Liver (tissue), 9 donors: ENCODE measurements around the gene NUBPL. TPM values are rescaled to one million over a fixed set of nuclear protein-coding genes. Genes with fewer than 3 reads are reported as not detected.

Experiments
- DNase-seq: peaks from one replicate; pipeline ENCODE4 v3.0.0-alpha.2; 2017; ENCODE audit warnings: low spot score
- H3K27ac ChIP-seq, 2 donors: one replicate each; pipeline ENCODE4 v1.7.0; 2013; ENCODE audit warnings: inconsistent platforms in 2 of 2, low read length in 2 of 2, control low read depth in 1 of 2, low read depth in 1 of 2, mild to moderate bottlenecking in 1 of 2
- H3K27me3 ChIP-seq, 4 donors: one replicate each; pipeline versions ENCODE4 v1.6.1 to v1.7.0; 2013; ENCODE audit warnings: low read length in 3 of 4, inconsistent platforms in 1 of 4, mild to moderate bottlenecking in 1 of 4, moderate library complexity in 1 of 4; ENCODE audit not compliant: control insufficient read depth in 4 of 4, insufficient read depth in 4 of 4
- H3K36me3 ChIP-seq, 4 donors: one replicate each; pipeline versions ENCODE4 v1.6.1 to v1.7.0; 2013; ENCODE audit warnings: low read length in 3 of 4, mild to moderate bottlenecking in 3 of 4, low read depth in 1 of 4, moderate library complexity in 1 of 4; ENCODE audit not compliant: control insufficient read depth in 4 of 4, insufficient read depth in 3 of 4
- H3K4me1 ChIP-seq, 4 donors: one replicate each; pipeline versions ENCODE4 v1.6.1 to v1.7.0; 2013; ENCODE audit warnings: low read length in 3 of 4, mild to moderate bottlenecking in 3 of 4, moderate library complexity in 1 of 4; ENCODE audit not compliant: control insufficient read depth in 4 of 4, insufficient read depth in 4 of 4
- H3K4me3 ChIP-seq, 3 donors: one replicate each; pipeline versions ENCODE4 v1.6.1 to v1.7.0; 2013; ENCODE audit warnings: low read length in 3 of 3, control low read depth in 1 of 3, low read depth in 1 of 3, mild to moderate bottlenecking in 1 of 3
- H3K9ac ChIP-seq, 2 donors: one replicate each; pipeline ENCODE4 v1.7.0; 2013; ENCODE audit warnings: low read length in 2 of 2, mild to moderate bottlenecking in 2 of 2, moderate library complexity in 2 of 2, control low read depth in 1 of 2, low read depth in 1 of 2
- H3K9me3 ChIP-seq, 4 donors: one replicate each; pipeline versions ENCODE4 v1.6.1 to v1.7.0; 2013; ENCODE audit warnings: low read length in 3 of 4; ENCODE audit not compliant: control insufficient read depth in 4 of 4
- EGR1 ChIP-seq, 2 donors: IDR thresholded peaks; 2 replicates each; pipeline ENCODE4 v1.6.1; 2016 to 2018; ENCODE audit warnings: antibody characterized with exemption in 2 of 2, low read depth in 2 of 2
- FOXA1 ChIP-seq: IDR thresholded peaks from 2 replicates; pipeline ENCODE4 v1.6.1; 2016; ENCODE audit warnings: antibody characterized with exemption
- FOXA2 ChIP-seq: IDR thresholded peaks from 2 replicates; pipeline ENCODE4 v1.6.1; 2016; ENCODE audit warnings: antibody characterized with exemption
- HNF4A ChIP-seq, 2 donors: conservative IDR thresholded peaks; 2 replicates each; pipeline ENCODE4 v1.6.1; 2016; ENCODE audit warnings: antibody characterized with exemption in 2 of 2, mild to moderate bottlenecking in 2 of 2
- HNF4G ChIP-seq: IDR thresholded peaks from 2 replicates; pipeline ENCODE4 v1.6.1; 2016; ENCODE audit warnings: antibody characterized with exemption
- JUND ChIP-seq, 2 donors: IDR thresholded peaks; 2 replicates each; pipeline ENCODE4 v1.6.1; 2016; ENCODE audit warnings: antibody characterized with exemption in 2 of 2
- NR2F2 ChIP-seq: IDR thresholded peaks from 2 replicates; pipeline ENCODE4 v1.6.1; 2016; ENCODE audit warnings: antibody characterized with exemption
- RAD21 ChIP-seq, 2 donors: IDR thresholded peaks; 2 replicates each; pipeline ENCODE4 v1.6.1; 2016; ENCODE audit warnings: antibody characterized with exemption in 2 of 2, mild to moderate bottlenecking in 2 of 2
- RXRA ChIP-seq, 2 donors: IDR thresholded peaks; 2 replicates each; pipeline ENCODE4 v1.6.1; 2017 to 2018; ENCODE audit warnings: antibody characterized with exemption in 2 of 2, mild to moderate bottlenecking in 1 of 2
- SP1 ChIP-seq: IDR thresholded peaks from 2 replicates; pipeline ENCODE4 v1.6.1; 2018; ENCODE audit warnings: antibody characterized with exemption, mild to moderate bottlenecking
- TAF1 ChIP-seq: conservative IDR thresholded peaks from 2 replicates; pipeline ENCODE4 v1.6.1; 2016; ENCODE audit warnings: antibody characterized with exemption, mild to moderate bottlenecking
- YY1 ChIP-seq: IDR thresholded peaks from 2 replicates; pipeline ENCODE4 v1.6.1; 2016; ENCODE audit warnings: antibody characterized with exemption, mild to moderate bottlenecking
- WGBS: extraction: QIAGEN DNeasy Blood & Tissue Kit; methylation state at CpG from one replicate; pipeline ENCODE4 v1.1.7; 2013; 5-methylcytosine and 5-hydroxymethylcytosine counted together
- polyA plus RNA-seq, 2 donors: library from polyadenylated mRNA; stranded (reverse) in 1 of 2; unstranded in 1 of 2; fragments of 200-250 nt in 1 of 2; fragments of >200 nt in 1 of 2; fragmentation: Nextera tagmentation in 1 of 2; extraction: Ambion mirVana in 1 of 2; gene quantifications; one replicate each; pipeline versions ENCODE4 v1.2.1 to v1.2.3, GENCODE V29; 2013 to 2015
- total RNA-seq, 2 donors: library from RNA; depleted of rRNA; stranded (reverse); fragments of >200 nt; gene quantifications; one replicate each; pipeline ENCODE4 v1.2.3, GENCODE V29; 2014
- TF ChIP-seq, protein P1 (sequence below): fragments of 150-350 bp; IDR thresholded peaks from 2 replicates; pipeline ENCODE4 v1.5.1; 2017; ENCODE audit warnings: improper control_type of control experiment, low read depth, low read length; ENCODE audit not compliant: missing input control
- TF ChIP-seq, protein P2 (sequence below): IDR thresholded peaks from 2 replicates; pipeline ENCODE4 v1.6.1; 2016; ENCODE audit warnings: antibody characterized with exemption
- TF ChIP-seq, protein P3 (sequence below): IDR thresholded peaks from 2 replicates; pipeline ENCODE4 v1.6.1; 2016; ENCODE audit warnings: antibody characterized with exemption, mild to moderate bottlenecking
- TF ChIP-seq, protein P4 (sequence below): IDR thresholded peaks from 2 replicates; pipeline ENCODE4 v1.6.1; 2016; ENCODE audit warnings: antibody characterized with exemption
- TF ChIP-seq, protein P5 (sequence below): IDR thresholded peaks from 2 replicates; pipeline ENCODE4 v1.6.1; 2016; ENCODE audit warnings: antibody characterized with exemption
- donor health status: healthy.
- donor health status: healthy.
- donor health status: healthy.
- donor health status: healthy.
- donor health status: healthy.

The NUBPL gene
- total and polyA plus RNA-seq, 4 donors: 4.2 to 9.3 (median 6.7) TPM

DNA sequence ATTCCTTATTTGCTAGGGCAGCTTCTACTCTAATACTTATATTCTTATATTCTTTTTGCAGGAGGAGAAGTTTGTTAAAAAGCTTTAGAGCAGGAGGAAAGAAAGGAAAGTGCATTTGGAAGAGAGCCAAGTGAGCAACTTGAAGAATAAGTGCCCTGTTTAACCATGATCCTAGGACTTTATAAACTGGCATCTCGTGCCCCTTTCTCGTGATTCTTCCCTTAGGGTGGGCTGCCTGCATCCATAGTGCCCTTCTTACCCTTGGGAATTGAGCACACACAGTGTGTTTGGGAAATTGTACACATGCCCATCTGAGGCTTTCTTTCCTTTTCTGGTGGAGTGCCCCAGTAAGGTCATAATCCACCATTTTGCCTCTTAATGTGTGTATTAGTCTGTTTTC is 141.9 kb downstream of the NUBPL start:
- Histone ChIP-seq H3K36me3 (peaks cover 0 to 3% (median under 1%) of the 10 kb centered on the region in 4 donors), H3K4me3 (no peak overlapping the region), H3K4me1 (peaks cover 0 to 8% (median 0%) of the 10 kb centered on the region in 4 donors), H3K9me3 (no peaks in the 10 kb centered on the region), H3K27me3 (no peaks in the 10 kb centered on the region), H3K27ac (no peak overlapping the region), H3K9ac (no peak overlapping the region)
- 90% methylated on average over 2 of the region's 2 CpGs for WGBS
- TF ChIP-seq, protein P1, sequence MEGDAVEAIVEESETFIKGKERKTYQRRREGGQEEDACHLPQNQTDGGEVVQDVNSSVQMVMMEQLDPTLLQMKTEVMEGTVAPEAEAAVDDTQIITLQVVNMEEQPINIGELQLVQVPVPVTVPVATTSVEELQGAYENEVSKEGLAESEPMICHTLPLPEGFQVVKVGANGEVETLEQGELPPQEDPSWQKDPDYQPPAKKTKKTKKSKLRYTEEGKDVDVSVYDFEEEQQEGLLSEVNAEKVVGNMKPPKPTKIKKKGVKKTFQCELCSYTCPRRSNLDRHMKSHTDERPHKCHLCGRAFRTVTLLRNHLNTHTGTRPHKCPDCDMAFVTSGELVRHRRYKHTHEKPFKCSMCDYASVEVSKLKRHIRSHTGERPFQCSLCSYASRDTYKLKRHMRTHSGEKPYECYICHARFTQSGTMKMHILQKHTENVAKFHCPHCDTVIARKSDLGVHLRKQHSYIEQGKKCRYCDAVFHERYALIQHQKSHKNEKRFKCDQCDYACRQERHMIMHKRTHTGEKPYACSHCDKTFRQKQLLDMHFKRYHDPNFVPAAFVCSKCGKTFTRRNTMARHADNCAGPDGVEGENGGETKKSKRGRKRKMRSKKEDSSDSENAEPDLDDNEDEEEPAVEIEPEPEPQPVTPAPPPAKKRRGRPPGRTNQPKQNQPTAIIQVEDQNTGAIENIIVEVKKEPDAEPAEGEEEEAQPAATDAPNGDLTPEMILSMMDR: no peak
- TF ChIP-seq FOXA1 (no peak), FOXA2 (no peak), YY1 (no peak)
- TF ChIP-seq, protein P2, sequence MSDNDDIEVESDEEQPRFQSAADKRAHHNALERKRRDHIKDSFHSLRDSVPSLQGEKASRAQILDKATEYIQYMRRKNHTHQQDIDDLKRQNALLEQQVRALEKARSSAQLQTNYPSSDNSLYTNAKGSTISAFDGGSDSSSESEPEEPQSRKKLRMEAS: no peak
- TF ChIP-seq, protein P3, sequence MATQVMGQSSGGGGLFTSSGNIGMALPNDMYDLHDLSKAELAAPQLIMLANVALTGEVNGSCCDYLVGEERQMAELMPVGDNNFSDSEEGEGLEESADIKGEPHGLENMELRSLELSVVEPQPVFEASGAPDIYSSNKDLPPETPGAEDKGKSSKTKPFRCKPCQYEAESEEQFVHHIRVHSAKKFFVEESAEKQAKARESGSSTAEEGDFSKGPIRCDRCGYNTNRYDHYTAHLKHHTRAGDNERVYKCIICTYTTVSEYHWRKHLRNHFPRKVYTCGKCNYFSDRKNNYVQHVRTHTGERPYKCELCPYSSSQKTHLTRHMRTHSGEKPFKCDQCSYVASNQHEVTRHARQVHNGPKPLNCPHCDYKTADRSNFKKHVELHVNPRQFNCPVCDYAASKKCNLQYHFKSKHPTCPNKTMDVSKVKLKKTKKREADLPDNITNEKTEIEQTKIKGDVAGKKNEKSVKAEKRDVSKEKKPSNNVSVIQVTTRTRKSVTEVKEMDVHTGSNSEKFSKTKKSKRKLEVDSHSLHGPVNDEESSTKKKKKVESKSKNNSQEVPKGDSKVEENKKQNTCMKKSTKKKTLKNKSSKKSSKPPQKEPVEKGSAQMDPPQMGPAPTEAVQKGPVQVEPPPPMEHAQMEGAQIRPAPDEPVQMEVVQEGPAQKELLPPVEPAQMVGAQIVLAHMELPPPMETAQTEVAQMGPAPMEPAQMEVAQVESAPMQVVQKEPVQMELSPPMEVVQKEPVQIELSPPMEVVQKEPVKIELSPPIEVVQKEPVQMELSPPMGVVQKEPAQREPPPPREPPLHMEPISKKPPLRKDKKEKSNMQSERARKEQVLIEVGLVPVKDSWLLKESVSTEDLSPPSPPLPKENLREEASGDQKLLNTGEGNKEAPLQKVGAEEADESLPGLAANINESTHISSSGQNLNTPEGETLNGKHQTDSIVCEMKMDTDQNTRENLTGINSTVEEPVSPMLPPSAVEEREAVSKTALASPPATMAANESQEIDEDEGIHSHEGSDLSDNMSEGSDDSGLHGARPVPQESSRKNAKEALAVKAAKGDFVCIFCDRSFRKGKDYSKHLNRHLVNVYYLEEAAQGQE: no peak
- DNase-seq: no peak

DNA sequence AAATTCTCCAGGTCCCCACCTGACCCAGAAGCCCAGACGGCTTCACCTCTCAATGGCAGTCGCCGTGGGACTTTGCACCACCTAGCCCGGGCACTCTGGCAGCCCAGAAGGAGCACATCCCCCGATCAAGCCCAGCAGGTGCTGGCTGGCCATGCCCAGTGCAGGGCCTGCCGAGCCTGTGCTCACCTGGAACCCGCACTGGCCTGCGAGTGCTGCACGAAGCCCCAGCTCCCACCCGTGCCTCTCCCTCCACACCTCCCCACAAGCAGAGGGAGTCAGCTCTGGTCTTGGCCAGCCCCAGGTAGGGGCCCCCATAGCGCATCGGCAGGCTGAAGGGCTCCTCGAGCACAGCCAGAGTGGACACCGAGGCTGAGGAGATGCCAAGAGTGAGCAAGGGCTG is 144.5 kb downstream of the NUBPL start:
- Histone ChIP-seq H3K27me3 (no peaks in the 10 kb centered on the region), H3K4me1 (peaks cover 0 to 14% (median 0%) of the 10 kb centered on the region in 4 donors), H3K4me3 (no peak overlapping the region), H3K9ac (no peak overlapping the region), H3K9me3 (no peaks in the 10 kb centered on the region), H3K36me3 (peaks cover 0 to 3% (median under 1%) of the 10 kb centered on the region in 4 donors), H3K27ac (no peak overlapping the region)
- 83% methylated on average over 14 of the region's 14 CpGs for WGBS
- no peak for TF ChIP-seq HNF4A (conservative IDR thresholded peaks at IDR 0.05)
- no peak for TF ChIP-seq RXRA (IDR thresholded peaks at IDR 0.05)
- TF ChIP-seq SP1: no peak
- TF ChIP-seq, protein P2: no peak
- TF ChIP-seq, protein P4, sequence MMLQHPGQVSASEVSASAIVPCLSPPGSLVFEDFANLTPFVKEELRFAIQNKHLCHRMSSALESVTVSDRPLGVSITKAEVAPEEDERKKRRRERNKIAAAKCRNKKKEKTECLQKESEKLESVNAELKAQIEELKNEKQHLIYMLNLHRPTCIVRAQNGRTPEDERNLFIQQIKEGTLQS: no peak
- no peak for TF ChIP-seq FOXA1
- TF ChIP-seq HNF4G: no peak
- TF ChIP-seq NR2F2: no peak
- no peak for TF ChIP-seq RAD21 (IDR thresholded peaks at IDR 0.05)
- no peak for TF ChIP-seq JUND (IDR thresholded peaks at IDR 0.05)
- TF ChIP-seq TAF1: no peak
- TF ChIP-seq, protein P5, sequence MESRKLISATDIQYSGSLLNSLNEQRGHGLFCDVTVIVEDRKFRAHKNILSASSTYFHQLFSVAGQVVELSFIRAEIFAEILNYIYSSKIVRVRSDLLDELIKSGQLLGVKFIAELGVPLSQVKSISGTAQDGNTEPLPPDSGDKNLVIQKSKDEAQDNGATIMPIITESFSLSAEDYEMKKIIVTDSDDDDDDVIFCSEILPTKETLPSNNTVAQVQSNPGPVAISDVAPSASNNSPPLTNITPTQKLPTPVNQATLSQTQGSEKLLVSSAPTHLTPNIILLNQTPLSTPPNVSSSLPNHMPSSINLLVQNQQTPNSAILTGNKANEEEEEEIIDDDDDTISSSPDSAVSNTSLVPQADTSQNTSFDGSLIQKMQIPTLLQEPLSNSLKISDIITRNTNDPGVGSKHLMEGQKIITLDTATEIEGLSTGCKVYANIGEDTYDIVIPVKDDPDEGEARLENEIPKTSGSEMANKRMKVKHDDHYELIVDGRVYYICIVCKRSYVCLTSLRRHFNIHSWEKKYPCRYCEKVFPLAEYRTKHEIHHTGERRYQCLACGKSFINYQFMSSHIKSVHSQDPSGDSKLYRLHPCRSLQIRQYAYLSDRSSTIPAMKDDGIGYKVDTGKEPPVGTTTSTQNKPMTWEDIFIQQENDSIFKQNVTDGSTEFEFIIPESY: no peak
- TF ChIP-seq, protein P1: no peak
- TF ChIP-seq EGR1 (IDR thresholded peaks at IDR 0.05; ENCODE audit: low read depth in 2 of 2): no peak
- DNase-seq: no peak
